Islet of Langerhans (tissue), 1 donor: Measurements from ENCODE around the gene KANSL1.
"Not testable (repeated sequence)": the region's sequence is repeated elsewhere in the genome, so short reads cannot be mapped to it uniquely, and the experiment has no call there.

Source experiments
- FAIRE-seq: peaks from one replicate; lab custom pipeline; 2011; peaks lifted over from hg19 to GRCh38; lab: Jason Lieb, UNC

KANSL1 gene

GRCh38 chr17:46191322-46192188, 1.7 kb downstream of the KANSL1 start:
- FAIRE-seq, result peak; percentile 27

- FAIRE-seq, result peak; percentile 5
These were observed 2.5 kb downstream of the KANSL1 start for GRCh38 chr17:46190763-46191162.

GRCh38 chr17:46186827-46187235, 6.4 kb downstream of the KANSL1 start:
- not testable (repeated sequence) for FAIRE-seq

GRCh38 chr17:46184696-46185095, 8.5 kb downstream of the KANSL1 start:
- no peak for FAIRE-seq

- not testable (repeated sequence) for FAIRE-seq
These were observed 9.8 kb downstream of the KANSL1 start for GRCh38 chr17:46183383-46183782.

GRCh38 chr17:46182961-46183360, 10.3 kb downstream of the KANSL1 start:
- FAIRE-seq, result no peak

GRCh38 chr17:46181940-46182339, 11.3 kb downstream of the KANSL1 start:
- no peak for FAIRE-seq

GRCh38 chr17:46181316-46181715, 11.9 kb downstream of the KANSL1 start:
- not testable (repeated sequence) for FAIRE-seq

- no peak for FAIRE-seq
These were observed 12.3 kb downstream of the KANSL1 start for GRCh38 chr17:46180892-46181274.

GRCh38 chr17:46180185-46180891, 12.9 kb downstream of the KANSL1 start:
- FAIRE-seq, result not testable (repeated sequence)

- FAIRE-seq, result no peak
These were observed 13.7 kb downstream of the KANSL1 start for GRCh38 chr17:46179375-46179999.

GRCh38 chr17:46178550-46179214, 14.5 kb downstream of the KANSL1 start:
- FAIRE-seq, result peak; percentile 60

- no peak for FAIRE-seq
These were observed 16.3 kb downstream of the KANSL1 start for GRCh38 chr17:46176975-46177374.

- FAIRE-seq, result no peak
These were observed 17.3 kb downstream of the KANSL1 start for GRCh38 chr17:46175891-46176290.

GRCh38 chr17:46173153-46173552, 20.1 kb downstream of the KANSL1 start:
- FAIRE-seq, result no peak

GRCh38 chr17:46171939-46172338, 21.3 kb downstream of the KANSL1 start:
- no peak for FAIRE-seq

- FAIRE-seq, result no peak
These were observed 22.4 kb downstream of the KANSL1 start for GRCh38 chr17:46170639-46171429.

- no peak for FAIRE-seq
These were observed 23.2 kb downstream of the KANSL1 start for GRCh38 chr17:46169913-46170638.

- FAIRE-seq, result no peak
These were observed 25.2 kb downstream of the KANSL1 start for GRCh38 chr17:46167826-46168569.

- peak; percentile 43 for FAIRE-seq
These were observed 26.0 kb downstream of the KANSL1 start for GRCh38 chr17:46167267-46167666.
